Loucy (cell line): ENCODE data around the gene IL22RA2.
A peak's percentile ranks its signal among the peaks of the same experiment; 100 is the strongest.

Experiments used
- H2AFZ ChIP-seq: fragments of 200-600 bp; sonication (generic); 2 replicates; pipeline ENCODE4 v1.6.0; 2016; ENCODE audit warnings: antibody characterized with exemption, mild to moderate bottlenecking, low read length, moderate library complexity
- H3F3A ChIP-seq: fragments of 200-600 bp; 2 replicates; pipeline ENCODE4 v1.6.0; 2016; ENCODE audit warnings: antibody characterized with exemption, low read depth, mild to moderate bottlenecking
- H3K27me3 ChIP-seq: fragments of 200-600 bp; sonication (generic); 2 replicates; pipeline ENCODE4 v1.6.1; 2014; ENCODE audit warnings: low read length, mild to moderate bottlenecking; ENCODE audit not compliant: insufficient read depth, poor library complexity, severe bottlenecking
- H3K36me3 ChIP-seq: fragments of 200-600 bp; sonication (generic); 2 replicates; pipeline ENCODE4 v1.6.1; 2016; ENCODE audit warnings: low read length; ENCODE audit not compliant: insufficient read depth
- H3K4me1 ChIP-seq: fragments of 200-600 bp; sonication (generic); 2 replicates; pipeline ENCODE4 v1.5.1; 2014; ENCODE audit warnings: low read length, mild to moderate bottlenecking; ENCODE audit not compliant: insufficient read depth, poor library complexity, severe bottlenecking
- H3K4me2 ChIP-seq: fragments of 200-600 bp; sonication (generic); 2 replicates; pipeline ENCODE4 v1.6.0; 2014; ENCODE audit warnings: antibody characterized with exemption, low read length, low read depth, mild to moderate bottlenecking; ENCODE audit not compliant: poor library complexity, severe bottlenecking
- H3K4me3 ChIP-seq: fragments of 200-600 bp; sonication (generic); 2 replicates; pipeline ENCODE4 v1.5.1; 2014; ENCODE audit warnings: low read length, mild to moderate bottlenecking, mixed read lengths; ENCODE audit not compliant: poor library complexity, severe bottlenecking
- H3K79me2 ChIP-seq: fragments of 200-600 bp; sonication (generic); 2 replicates; pipeline ENCODE4 v1.6.1; 2014; ENCODE audit warnings: low read length; ENCODE audit not compliant: insufficient read depth
- H3K9ac ChIP-seq: fragments of 200-600 bp; sonication (generic); 2 replicates; pipeline ENCODE4 v1.6.0; 2014; ENCODE audit warnings: mild to moderate bottlenecking, low read depth, low read length, moderate library complexity; ENCODE audit not compliant: poor library complexity, severe bottlenecking
- H3K9me2 ChIP-seq: fragments of 200-600 bp; sonication (generic); replicated peaks from 2 replicates; pipeline ENCODE4 v1.6.1; 2016; ENCODE audit warnings: low read depth, low read length, mixed read lengths
- H3K9me3 ChIP-seq: fragments of 200-600 bp; sonication (generic); 2 replicates; pipeline ENCODE4 v1.6.1; 2014; ENCODE audit warnings: mild to moderate bottlenecking, antibody characterized with exemption, low read length, low read depth; ENCODE audit not compliant: insufficient read depth
- H4K20me1 ChIP-seq: fragments of 200-600 bp; sonication (generic); 2 replicates; pipeline ENCODE4 v1.6.0; 2014; ENCODE audit warnings: antibody characterized with exemption, low read length, mild to moderate bottlenecking; ENCODE audit not compliant: insufficient read depth, poor library complexity, severe bottlenecking
- EZH2phosphoT487 ChIP-seq: fragments of 200-600 bp; IDR thresholded peaks from 2 replicates; pipeline ENCODE4 v1.6.1; 2018; ENCODE audit warnings: antibody characterized with exemption, mild to moderate bottlenecking, moderate library complexity, borderline replicate concordance
- TF ChIP-seq, protein P1 (sequence below): fragments of 200-600 bp; sonication (generic); conservative IDR thresholded peaks from 2 replicates; pipeline ENCODE4 v1.5.1; 2014; ENCODE audit warnings: mild to moderate bottlenecking, antibody characterized with exemption, low read length

Gene IL22RA2

GRCh38 chr6:137136065-137136464 is 37.4 kb downstream of the IL22RA2 start:
- no peaks in the 10 kb centered on the region for H3K79me2 ChIP-seq
- H3K27me3 ChIP-seq = no peaks in the 10 kb centered on the region
- no peaks in the 10 kb centered on the region for H3F3A ChIP-seq
- H4K20me1 ChIP-seq = no peaks in the 10 kb centered on the region
- H2AFZ ChIP-seq = no peak overlapping the region
- H3K4me2 ChIP-seq = no peak overlapping the region
- TF ChIP-seq, protein P1, sequence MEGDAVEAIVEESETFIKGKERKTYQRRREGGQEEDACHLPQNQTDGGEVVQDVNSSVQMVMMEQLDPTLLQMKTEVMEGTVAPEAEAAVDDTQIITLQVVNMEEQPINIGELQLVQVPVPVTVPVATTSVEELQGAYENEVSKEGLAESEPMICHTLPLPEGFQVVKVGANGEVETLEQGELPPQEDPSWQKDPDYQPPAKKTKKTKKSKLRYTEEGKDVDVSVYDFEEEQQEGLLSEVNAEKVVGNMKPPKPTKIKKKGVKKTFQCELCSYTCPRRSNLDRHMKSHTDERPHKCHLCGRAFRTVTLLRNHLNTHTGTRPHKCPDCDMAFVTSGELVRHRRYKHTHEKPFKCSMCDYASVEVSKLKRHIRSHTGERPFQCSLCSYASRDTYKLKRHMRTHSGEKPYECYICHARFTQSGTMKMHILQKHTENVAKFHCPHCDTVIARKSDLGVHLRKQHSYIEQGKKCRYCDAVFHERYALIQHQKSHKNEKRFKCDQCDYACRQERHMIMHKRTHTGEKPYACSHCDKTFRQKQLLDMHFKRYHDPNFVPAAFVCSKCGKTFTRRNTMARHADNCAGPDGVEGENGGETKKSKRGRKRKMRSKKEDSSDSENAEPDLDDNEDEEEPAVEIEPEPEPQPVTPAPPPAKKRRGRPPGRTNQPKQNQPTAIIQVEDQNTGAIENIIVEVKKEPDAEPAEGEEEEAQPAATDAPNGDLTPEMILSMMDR = peak; percentile 67
- TF ChIP-seq EZH2phosphoT487 = no peak
- H3K4me1 ChIP-seq = no peaks in the 10 kb centered on the region
- no peak overlapping the region for H3K9ac ChIP-seq
- no peaks in the 10 kb centered on the region for H3K36me3 ChIP-seq
- H3K9me3 ChIP-seq = 0 out of 2 replicates have a peak, but pooled peaks cover 3% of the 10 kb centered on the region
- H3K9me2 ChIP-seq = no peaks in the 10 kb centered on the region
- H3K4me3 ChIP-seq = no peak overlapping the region

GRCh38 chr6:137134483-137134882 is 39.0 kb downstream of the IL22RA2 start:
- Histone ChIP-seq H3K4me1 (no peaks in the 10 kb centered on the region), H3F3A (no peaks in the 10 kb centered on the region), H3K4me2 (no peak overlapping the region), H3K9me3 (0 out of 2 replicates have a peak, but pooled peaks cover 3% of the 10 kb centered on the region), H3K36me3 (no peaks in the 10 kb centered on the region), H3K79me2 (no peaks in the 10 kb centered on the region), H2AFZ (no peak overlapping the region), H3K4me3 (no peak overlapping the region), H3K27me3 (no peaks in the 10 kb centered on the region), H3K9me2 (no peaks in the 10 kb centered on the region), H4K20me1 (no peaks in the 10 kb centered on the region), H3K9ac (no peak overlapping the region)
- TF ChIP-seq, protein P1 = no peak
- TF ChIP-seq EZH2phosphoT487 = no peak

- no peaks in the 10 kb centered on the region for H3K9me2 ChIP-seq
Measured at GRCh38 chr6:137133122-137133521, 40.3 kb downstream of the IL22RA2 start.

More at GRCh38 chr6:137133122-137133521, 40.3 kb downstream of the IL22RA2 start:
- Histone ChIP-seq H3K27me3 (no peaks in the 10 kb centered on the region), H3K36me3 (no peaks in the 10 kb centered on the region), H3K79me2 (no peaks in the 10 kb centered on the region), H4K20me1 (no peaks in the 10 kb centered on the region), H3K9me3 (0 out of 2 replicates have a peak, but pooled peaks cover 3% of the 10 kb centered on the region), H3K4me3 (no peak overlapping the region), H3F3A (no peaks in the 10 kb centered on the region), H3K4me1 (no peaks in the 10 kb centered on the region), H3K9ac (no peak overlapping the region), H2AFZ (no peak overlapping the region), H3K4me2 (no peak overlapping the region)
- no peak for TF ChIP-seq EZH2phosphoT487
- TF ChIP-seq, protein P1 = no peak
